Liver (tissue), 3 donors: ENCODE data around the gene CRMP1.

Source experiments
- GABPA ChIP-seq, 2 donors: IDR thresholded peaks in 1 of 2; conservative IDR thresholded peaks in 1 of 2; 2 replicates each; pipeline ENCODE4 v1.6.1; 2016; ENCODE audit warnings: antibody characterized with exemption in 2 of 2, mild to moderate bottlenecking in 1 of 2, moderate library complexity in 1 of 2
- RXRA ChIP-seq, 2 donors: IDR thresholded peaks; 2 replicates each; pipeline ENCODE4 v1.6.1; 2017 to 2018; ENCODE audit warnings: antibody characterized with exemption in 2 of 2, mild to moderate bottlenecking in 1 of 2
- SP1 ChIP-seq: IDR thresholded peaks from 2 replicates; pipeline ENCODE4 v1.6.1; 2018; ENCODE audit warnings: antibody characterized with exemption, mild to moderate bottlenecking
- TAF1 ChIP-seq: conservative IDR thresholded peaks from 2 replicates; pipeline ENCODE4 v1.6.1; 2016; ENCODE audit warnings: antibody characterized with exemption, mild to moderate bottlenecking
- YY1 ChIP-seq: IDR thresholded peaks from 2 replicates; pipeline ENCODE4 v1.6.1; 2016; ENCODE audit warnings: antibody characterized with exemption, mild to moderate bottlenecking
- TF ChIP-seq, protein P1 (sequence below): fragments of 150-350 bp; IDR thresholded peaks from 2 replicates; pipeline ENCODE4 v1.5.1; 2017; ENCODE audit warnings: improper control_type of control experiment, low read depth, low read length; ENCODE audit not compliant: missing input control
- donor health status: healthy.
- donor health status: healthy.

DNA sequence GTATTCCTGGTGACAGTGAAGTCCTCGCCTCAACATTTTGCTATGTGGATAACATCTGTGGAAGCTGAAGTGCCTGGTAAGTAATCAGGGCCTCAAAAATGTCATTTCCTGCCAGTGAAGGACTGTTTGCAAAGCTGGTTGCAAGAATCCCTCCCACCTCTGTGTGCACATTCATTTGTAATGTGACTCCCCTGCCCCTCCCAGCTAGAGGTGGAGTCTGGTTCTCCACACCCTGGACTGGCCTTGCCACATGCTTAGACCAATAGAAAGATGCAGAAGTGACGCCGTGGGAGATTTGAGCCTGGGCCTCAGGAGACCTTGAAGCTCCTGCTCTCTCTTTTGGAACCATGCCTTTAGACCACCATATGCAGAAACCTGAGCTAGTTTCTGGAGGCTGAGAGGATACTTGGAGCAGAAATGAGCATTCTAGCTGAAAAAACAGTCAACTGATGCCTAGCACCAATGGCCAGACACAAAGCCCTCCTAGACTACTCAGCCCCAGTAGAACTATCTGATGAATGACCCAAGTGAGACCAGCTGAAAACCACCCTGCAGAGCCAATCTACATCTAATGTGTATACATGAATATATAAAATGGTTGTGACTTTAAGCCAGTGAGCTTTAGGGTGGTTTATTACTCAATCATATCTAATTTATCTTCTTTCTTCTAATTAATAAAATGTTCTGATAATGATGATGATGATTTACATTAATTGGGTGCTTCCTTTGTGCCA lies 47.8 kb upstream of the CRMP1 start:
- TF ChIP-seq TAF1, result no peak
- TF ChIP-seq, protein P1, sequence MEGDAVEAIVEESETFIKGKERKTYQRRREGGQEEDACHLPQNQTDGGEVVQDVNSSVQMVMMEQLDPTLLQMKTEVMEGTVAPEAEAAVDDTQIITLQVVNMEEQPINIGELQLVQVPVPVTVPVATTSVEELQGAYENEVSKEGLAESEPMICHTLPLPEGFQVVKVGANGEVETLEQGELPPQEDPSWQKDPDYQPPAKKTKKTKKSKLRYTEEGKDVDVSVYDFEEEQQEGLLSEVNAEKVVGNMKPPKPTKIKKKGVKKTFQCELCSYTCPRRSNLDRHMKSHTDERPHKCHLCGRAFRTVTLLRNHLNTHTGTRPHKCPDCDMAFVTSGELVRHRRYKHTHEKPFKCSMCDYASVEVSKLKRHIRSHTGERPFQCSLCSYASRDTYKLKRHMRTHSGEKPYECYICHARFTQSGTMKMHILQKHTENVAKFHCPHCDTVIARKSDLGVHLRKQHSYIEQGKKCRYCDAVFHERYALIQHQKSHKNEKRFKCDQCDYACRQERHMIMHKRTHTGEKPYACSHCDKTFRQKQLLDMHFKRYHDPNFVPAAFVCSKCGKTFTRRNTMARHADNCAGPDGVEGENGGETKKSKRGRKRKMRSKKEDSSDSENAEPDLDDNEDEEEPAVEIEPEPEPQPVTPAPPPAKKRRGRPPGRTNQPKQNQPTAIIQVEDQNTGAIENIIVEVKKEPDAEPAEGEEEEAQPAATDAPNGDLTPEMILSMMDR, result no peak
- no peak for TF ChIP-seq GABPA (IDR thresholded peaks at IDR 0.05 in 1 of 2, conservative IDR thresholded peaks at IDR 0.05 in 1 of 2)
- TF ChIP-seq RXRA (IDR thresholded peaks at IDR 0.05), result no peak
- TF ChIP-seq SP1, result no peak
- TF ChIP-seq YY1, result no peak
